H1 (cell line): ENCODE measurements around the gene L2HGDH.

Experiments
- ASH2L ChIP-seq: fragments of 200-600, 300-600 bp; sonication (generic); IDR thresholded peaks from one replicate; pipeline ENCODE4 v1.7.1; 2017; ENCODE audit warnings: low read length
- CBX8 ChIP-seq: fragments of 300-800, 300-1000 bp; sonication (generic); IDR thresholded peaks from 2 replicates; pipeline ENCODE4 v1.7.1; 2016; ENCODE audit warnings: low read depth, low read length, borderline replicate concordance
- CHD1 ChIP-seq: IDR thresholded peaks from 2 replicates; pipeline ENCODE4 v1.6.1; 2012; ENCODE audit warnings: low read depth, low read length, improper control_type of control experiment
- CHD2 ChIP-seq: IDR thresholded peaks from 2 replicates; pipeline ENCODE4 v1.6.1; 2012; ENCODE audit warnings: low read length, improper control_type of control experiment
- CTCF ChIP-seq, 3 experiments: IDR thresholded peaks; 1 replicate in 2 of 3; 2 replicates in 1 of 3; pipeline versions ENCODE4 v1.5.1 to v1.6.1; 2011; ENCODE audit warnings: low read length in 3 of 3, mild to moderate bottlenecking in 3 of 3, inconsistent platforms in 2 of 3, low read depth in 1 of 3, moderate library complexity in 1 of 3; ENCODE audit not compliant: insufficient read depth in 1 of 3; ENCODE audit errors: control extremely low read depth in 1 of 3
- EP300 ChIP-seq, 2 experiments: IDR thresholded peaks; 1 replicate in 1 of 2; 2 replicates in 1 of 2; pipeline ENCODE4 v1.6.1; 2011 to 2012; ENCODE audit warnings: low read depth in 2 of 2, low read length in 2 of 2, mild to moderate bottlenecking in 2 of 2, borderline replicate concordance in 1 of 2, inconsistent platforms in 1 of 2, moderate library complexity in 1 of 2
- FOSL1 ChIP-seq: IDR thresholded peaks from 2 replicates; pipeline ENCODE4 v1.6.1; 2011; ENCODE audit warnings: mild to moderate bottlenecking, low read depth, low read length, moderate library complexity; ENCODE audit not compliant: insufficient read depth
- JUN ChIP-seq: IDR thresholded peaks from 2 replicates; pipeline ENCODE4 v1.6.1; 2011; ENCODE audit warnings: low read depth, mild to moderate bottlenecking, improper control_type of control experiment, low read length
- MAX ChIP-seq: IDR thresholded peaks from 2 replicates; pipeline ENCODE4 v1.6.1; 2012; ENCODE audit warnings: inconsistent platforms
- POLR2A ChIP-seq, 2 experiments: IDR thresholded peaks; 1 replicate in 1 of 2; 2 replicates in 1 of 2; pipeline ENCODE4 v1.6.1; 2011; ENCODE audit warnings: low read depth in 2 of 2, low read length in 2 of 2, mild to moderate bottlenecking in 2 of 2; ENCODE audit errors: control extremely low read depth in 1 of 2
- POLR2AphosphoS5 ChIP-seq: IDR thresholded peaks from 2 replicates; pipeline ENCODE4 v1.6.1; 2011; ENCODE audit warnings: low read depth, low read length
- RAD21 ChIP-seq, 2 experiments: IDR thresholded peaks in 1 of 2; conservative IDR thresholded peaks in 1 of 2; 2 replicates each; pipeline ENCODE4 v1.6.1; 2011; ENCODE audit warnings: low read depth in 2 of 2, low read length in 2 of 2, improper control_type of control experiment in 1 of 2, inconsistent platforms in 1 of 2, mild to moderate bottlenecking in 1 of 2, moderate library complexity in 1 of 2
- RBBP5 ChIP-seq: IDR thresholded peaks from 2 replicates; pipeline ENCODE4 v1.7.1; 2012; ENCODE audit warnings: low read depth, mild to moderate bottlenecking, inconsistent platforms, low read length, moderate library complexity, borderline replicate concordance
- YY1 ChIP-seq: IDR thresholded peaks from 2 replicates; pipeline ENCODE4 v1.6.1; 2011; ENCODE audit warnings: low read depth, mild to moderate bottlenecking, low read length

- no peak for TF ChIP-seq JUN
- no peak for TF ChIP-seq CHD1
- TF ChIP-seq MAX: no peak
- TF ChIP-seq CTCF (IDR thresholded peaks at IDR 0.05; ENCODE audit: control extremely low read depth in 1 of 3, insufficient read depth in 1 of 3, low read depth in 1 of 3, low read length in 3 of 3): no peak
- TF ChIP-seq CBX8: no peak
- TF ChIP-seq CHD2: no peak
- TF ChIP-seq ASH2L: no peak
- no peak for TF ChIP-seq YY1
- no peak for TF ChIP-seq RAD21 (IDR thresholded peaks at IDR 0.05 in 1 of 2, conservative IDR thresholded peaks at IDR 0.05 in 1 of 2; ENCODE audit: low read depth in 2 of 2, low read length in 2 of 2)
- TF ChIP-seq EP300 (IDR thresholded peaks at IDR 0.05; ENCODE audit: borderline replicate concordance in 1 of 2, low read depth in 2 of 2, low read length in 2 of 2): no peak
- no peak for TF ChIP-seq POLR2AphosphoS5
- TF ChIP-seq POLR2A (IDR thresholded peaks at IDR 0.05; ENCODE audit: control extremely low read depth in 1 of 2, low read depth in 2 of 2, low read length in 2 of 2): no peak
- no peak for TF ChIP-seq RBBP5
- no peak for TF ChIP-seq FOSL1
Observed at GRCh38 chr14:50237427-50237826, 74.6 kb downstream of the L2HGDH start.
